Endothelial cell (in vitro differentiated cells): ENCODE measurements around the gene MED12L. TPM values are rescaled to one million over a fixed set of nuclear protein-coding genes. Genes with fewer than 3 reads are reported as not detected.

Source experiments
- DNase-seq: peaks from one replicate; pipeline ENCODE4 v3.0.0; 2021; ENCODE audit warnings: low spot score
- H3K27ac Mint-ChIP-seq: one replicate; pipeline ENCODE4 v1.8.0; 2021; ENCODE audit warnings: mixed read lengths, inconsistent platforms; ENCODE audit not compliant: unreplicated experiment
- H3K27me3 Mint-ChIP-seq: one replicate; pipeline ENCODE4 v1.8.0; 2021; ENCODE audit warnings: mild to moderate bottlenecking, moderate library complexity, mixed read lengths, inconsistent platforms; ENCODE audit not compliant: unreplicated experiment
- H3K36me3 Mint-ChIP-seq: one replicate; pipeline ENCODE4 v1.8.0; 2021; ENCODE audit warnings: mild to moderate bottlenecking, low read depth, mixed read lengths, inconsistent platforms; ENCODE audit not compliant: unreplicated experiment
- H3K4me1 Mint-ChIP-seq: one replicate; pipeline ENCODE4 v1.8.0; 2021; ENCODE audit warnings: mild to moderate bottlenecking, mixed read lengths, inconsistent platforms; ENCODE audit not compliant: unreplicated experiment
- H3K4me3 Mint-ChIP-seq: one replicate; pipeline ENCODE4 v1.8.0; 2021; ENCODE audit warnings: mild to moderate bottlenecking, mixed read lengths, inconsistent platforms; ENCODE audit not compliant: unreplicated experiment
- H3K9me3 Mint-ChIP-seq: one replicate; pipeline ENCODE4 v1.8.0; 2021; ENCODE audit warnings: mixed read lengths, inconsistent platforms; ENCODE audit not compliant: unreplicated experiment
- CTCF ChIP-seq: fragments of 200-600 bp; sonication (generic); IDR thresholded peaks from one replicate; pipeline ENCODE4 v1.5.0; 2021; ENCODE audit warnings: antibody characterized with exemption; ENCODE audit not compliant: unreplicated experiment
- long read RNA-seq: library from polyadenylated mRNA; unstranded; transcript quantifications from one replicate; pipeline ENCODE4 v2.0.0, GENCODE V29; 2020; ENCODE audit not compliant: unreplicated experiment
- total RNA-seq: library from RNA; stranded (reverse); fragmentation: NEBNext Ultra II Directional; extraction: Animal tissue kit (Norgen Biotek cat#: 25700); gene quantifications from one replicate; pipeline ENCODE4 v1.2.1, GENCODE V29; 2021; ENCODE audit not compliant: unreplicated experiment

The MED12L gene
- 4.4 TPM for total RNA-seq
- long read RNA-seq: 0 reads

DNA sequence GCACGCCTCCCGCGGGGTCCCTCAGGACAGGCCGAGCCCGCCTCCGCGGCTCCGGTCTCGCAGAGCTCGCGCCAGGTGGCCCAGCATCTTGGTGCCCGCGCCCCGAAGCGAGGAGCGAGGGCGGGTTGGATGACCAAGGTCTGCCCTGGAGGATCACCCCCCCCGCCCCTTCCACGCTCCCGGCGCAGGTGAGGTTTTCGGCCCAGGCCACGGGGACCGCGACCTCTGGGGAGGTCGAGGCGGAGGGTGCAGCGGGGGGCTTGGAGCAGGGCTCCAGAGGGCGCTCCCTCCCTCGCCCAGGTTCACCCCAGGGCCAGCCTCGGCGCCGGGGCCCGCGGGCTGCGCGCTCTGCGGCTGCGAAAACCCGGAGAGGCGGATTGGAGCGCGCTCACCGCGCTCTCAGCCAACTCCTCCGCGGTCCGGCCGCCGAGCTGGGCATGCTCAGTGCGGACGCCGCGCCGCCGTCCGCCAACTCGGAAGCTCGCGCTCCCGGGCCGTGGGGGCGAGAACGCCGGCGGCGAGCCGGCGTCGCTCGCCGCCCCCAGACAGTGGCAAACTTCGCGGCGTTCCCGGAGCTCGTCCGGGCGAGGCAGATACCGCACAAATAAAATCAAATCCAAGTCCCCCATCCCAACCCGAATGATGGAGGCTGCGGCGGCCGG, at the start of gene MED12L:
MED12L (plus strand) TSS at position 438 of the 662 bp plus-strand sequence. CDS start 1,263 bp downstream, outside the sequence.
- Mint-ChIP-seq H3K27me3 (peaks cover 3% of the 10 kb centered on the region), H3K36me3 (peaks cover 3% of the 10 kb centered on the region), H3K4me3 (peak within 1 kb of the TSS; percentile 94), H3K4me1 (peaks cover 3% of the 10 kb centered on the region), H3K9me3 (no peaks in the 10 kb centered on the region), H3K27ac (no peak within 1 kb of the TSS)
- peak; percentile 83 for DNase-seq
- TF ChIP-seq CTCF: no peak

- peak; percentile 12 for DNase-seq
- Mint-ChIP-seq H3K27me3 (no peaks in the 10 kb centered on the region), H3K4me3 (no peak overlapping the region), H3K9me3 (no peaks in the 10 kb centered on the region), H3K27ac (peak overlapping the region; percentile 61), H3K4me1 (peaks cover 7% of the 10 kb centered on the region), H3K36me3 (no peaks in the 10 kb centered on the region)
- no peak for TF ChIP-seq CTCF
Observed at GRCh38 chr3:151037746-151038477, 47.6 kb upstream of the MED12L start.

DNA sequence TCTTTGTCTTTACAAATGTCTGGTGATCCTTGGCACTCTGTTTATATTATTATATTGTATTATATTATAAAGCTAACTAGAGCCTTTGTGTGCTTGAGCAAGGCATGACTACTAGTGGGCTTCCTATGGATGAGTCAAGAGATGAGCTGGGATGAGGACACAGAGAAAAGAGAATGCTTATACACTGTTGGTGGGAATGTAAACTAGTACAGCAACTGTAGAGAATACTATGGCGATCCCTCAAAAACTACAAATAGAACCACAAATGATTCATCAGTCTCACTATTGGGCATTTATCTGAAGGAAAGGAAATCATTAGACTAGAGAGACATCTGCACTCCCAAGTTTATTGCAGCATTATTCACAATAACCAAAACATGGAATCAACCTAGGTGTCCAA, 40.8 kb upstream of the MED12L start:
- Mint-ChIP-seq H3K4me3 (no peak overlapping the region), H3K36me3 (no peaks in the 10 kb centered on the region), H3K4me1 (peaks cover 8% of the 10 kb centered on the region), H3K9me3 (no peaks in the 10 kb centered on the region), H3K27ac (no peak overlapping the region), H3K27me3 (no peaks in the 10 kb centered on the region)
- TF ChIP-seq CTCF: no peak
- DNase-seq: no peak

DNA sequence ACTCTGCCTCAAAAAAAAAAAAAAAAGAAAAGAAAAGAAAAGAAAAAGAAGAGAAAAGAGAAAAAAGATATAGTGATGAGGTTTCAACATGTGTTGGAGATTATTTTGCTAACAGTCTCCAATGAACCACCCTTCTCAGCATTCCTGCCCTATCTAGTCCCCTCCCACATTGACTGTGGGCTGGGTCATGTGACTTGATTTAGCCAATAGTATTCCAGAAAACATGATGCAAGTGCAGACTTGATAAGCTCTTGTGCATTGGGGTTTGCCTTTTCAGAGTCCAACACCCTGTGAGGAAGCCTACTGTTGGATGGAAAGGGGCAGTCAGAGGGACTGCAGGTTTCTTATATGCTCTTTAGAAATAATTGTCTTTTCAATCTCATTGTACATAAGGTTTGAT, 37.8 kb upstream of the MED12L start:
- Mint-ChIP-seq H3K4me3 (no peak overlapping the region), H3K27ac (no peak overlapping the region), H3K27me3 (no peaks in the 10 kb centered on the region), H3K4me1 (peaks cover 8% of the 10 kb centered on the region), H3K36me3 (no peaks in the 10 kb centered on the region), H3K9me3 (no peaks in the 10 kb centered on the region)
- no peak for DNase-seq
- no peak for TF ChIP-seq CTCF

- no peak for TF ChIP-seq CTCF
- Mint-ChIP-seq H3K9me3 (no peaks in the 10 kb centered on the region), H3K27me3 (peaks cover 2% of the 10 kb centered on the region), H3K27ac (no peak overlapping the region), H3K36me3 (no peaks in the 10 kb centered on the region), H3K4me1 (no peaks in the 10 kb centered on the region), H3K4me3 (no peak overlapping the region)
- DNase-seq: no peak
Observed at GRCh38 chr3:151051533-151051932, 33.9 kb upstream of the MED12L start.
